ENCODE results near the gene CNIH3.

CNIH3 gene

DNA sequence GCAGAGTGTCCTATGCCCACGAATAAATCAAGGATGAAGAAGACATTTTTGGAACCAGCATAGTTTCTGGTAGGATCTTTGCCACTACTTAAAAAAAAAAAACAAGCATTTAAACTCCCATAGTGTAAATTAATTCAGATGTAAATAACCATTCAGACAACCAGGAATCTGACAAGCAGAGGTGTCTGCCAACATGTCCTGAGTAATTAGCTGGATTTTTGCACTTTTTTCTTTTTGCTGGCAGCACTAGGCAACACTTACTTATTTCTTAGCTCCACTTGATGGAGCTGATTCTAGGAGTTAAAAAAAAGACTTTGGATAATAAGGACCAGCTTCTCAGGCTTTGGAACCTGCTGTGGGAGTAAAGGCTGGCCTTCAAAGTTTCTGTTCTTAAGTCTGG lies 27.6 kb upstream of the CNIH3 start:
- Histone ChIP-seq H3K9ac (no peak overlapping the region), H3K36me3 (ENCODE audit: control insufficient read depth, insufficient read depth, low read length) (no peaks in the 10 kb centered on the region), H3K27me3 (ENCODE audit: control insufficient read depth, insufficient read depth, low read length) (no peaks in the 10 kb centered on the region), H3K4me2 (ENCODE audit: low read length) (no peak overlapping the region), H2AFZ (no peak overlapping the region), H3K4me3 (ENCODE audit: low read depth, low read length) (no peak overlapping the region), H3K4me1 (no peaks in the 10 kb centered on the region), H3K9me3 (ENCODE audit: control insufficient read depth, low read length) (no peaks in the 10 kb centered on the region), H3K79me2 (no peaks in the 10 kb centered on the region), H3K27ac (no peak overlapping the region)
- TF ChIP-seq CTCF (IDR thresholded peaks at IDR 0.05), result no peak

GRCh38 chr1:224589006-224589405 lies 27.1 kb upstream of the CNIH3 start:
- Histone ChIP-seq H3K4me3 (ENCODE audit: low read depth, low read length) (no peak overlapping the region), H3K4me1 (no peaks in the 10 kb centered on the region), H3K9me3 (ENCODE audit: control insufficient read depth, low read length) (no peaks in the 10 kb centered on the region), H3K27me3 (ENCODE audit: control insufficient read depth, insufficient read depth, low read length) (no peaks in the 10 kb centered on the region), H3K36me3 (ENCODE audit: control insufficient read depth, insufficient read depth, low read length) (no peaks in the 10 kb centered on the region), H2AFZ (no peak overlapping the region), H3K9ac (no peak overlapping the region), H3K79me2 (no peaks in the 10 kb centered on the region), H3K4me2 (ENCODE audit: low read length) (no peak overlapping the region), H3K27ac (no peak overlapping the region)
- TF ChIP-seq CTCF (IDR thresholded peaks at IDR 0.05), result no peak

- no peak for TF ChIP-seq CTCF (IDR thresholded peaks at IDR 0.05)
- no peaks in the 10 kb centered on the region for H3K36me3 ChIP-seq (ENCODE audit: control insufficient read depth, insufficient read depth, low read length)
- no peak overlapping the region for H3K4me3 ChIP-seq (ENCODE audit: low read depth, low read length)
- H3K79me2 ChIP-seq, result no peaks in the 10 kb centered on the region
- H3K9ac ChIP-seq, result no peak overlapping the region
- no peaks in the 10 kb centered on the region for H3K4me1 ChIP-seq
- no peaks in the 10 kb centered on the region for H3K27me3 ChIP-seq (ENCODE audit: control insufficient read depth, insufficient read depth, low read length)
- no peak overlapping the region for H3K27ac ChIP-seq
- H3K9me3 ChIP-seq (ENCODE audit: control insufficient read depth, low read length), result no peaks in the 10 kb centered on the region
- H2AFZ ChIP-seq, result no peak overlapping the region
- H3K4me2 ChIP-seq (ENCODE audit: low read length), result no peak overlapping the region
Observed at GRCh38 chr1:224591326-224591725, 24.8 kb upstream of the CNIH3 start.

DNA sequence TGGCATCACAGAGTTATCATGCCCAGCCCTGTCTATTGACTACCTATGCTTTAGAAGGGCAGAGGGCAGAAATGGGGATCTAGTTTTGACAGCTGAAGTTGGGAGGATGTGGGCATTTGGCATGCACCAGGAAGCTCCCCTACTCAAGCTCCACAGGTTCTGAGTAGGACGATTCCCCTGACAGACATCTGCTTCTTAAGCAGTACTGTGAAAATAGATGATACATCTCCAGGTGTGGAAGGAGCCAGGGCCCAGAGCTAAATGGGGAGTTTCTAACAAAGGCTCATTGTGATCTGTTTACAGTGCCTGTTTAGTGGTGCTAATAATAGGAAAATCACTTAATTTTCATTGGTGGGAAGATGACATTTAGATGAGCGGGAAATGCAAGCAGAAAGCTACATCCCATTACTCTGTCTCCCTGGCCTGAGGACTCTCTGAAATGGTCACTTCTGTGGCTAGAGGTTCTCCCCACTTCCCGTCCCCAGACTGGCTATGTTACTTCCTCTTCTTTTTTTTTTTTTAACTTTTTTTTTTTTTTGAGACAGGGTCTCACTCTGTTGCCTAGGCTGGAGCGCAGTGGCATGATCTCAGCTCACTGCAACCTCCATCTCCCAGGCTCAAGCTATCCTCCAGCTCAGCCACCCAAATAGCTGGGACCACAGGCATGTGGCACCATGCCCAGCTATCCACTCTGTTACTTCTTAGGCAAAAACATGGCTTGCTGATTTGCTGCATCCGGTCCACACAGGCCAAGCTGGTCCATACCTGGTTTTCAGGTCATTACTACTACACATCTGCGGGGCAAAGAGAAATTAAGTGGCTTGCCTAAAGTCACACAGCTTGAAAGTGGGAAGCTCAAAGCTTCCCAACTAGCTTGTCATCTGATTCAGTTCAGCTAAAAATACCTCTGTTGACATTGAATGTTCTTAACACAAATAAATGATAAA lies 23.2 kb upstream of the CNIH3 start:
- Histone ChIP-seq H3K27ac (no peak overlapping the region), H3K36me3 (ENCODE audit: control insufficient read depth, insufficient read depth, low read length) (no peaks in the 10 kb centered on the region), H3K4me1 (no peaks in the 10 kb centered on the region), H2AFZ (no peak overlapping the region), H3K27me3 (ENCODE audit: control insufficient read depth, insufficient read depth, low read length) (no peaks in the 10 kb centered on the region), H3K4me2 (ENCODE audit: low read length) (no peak overlapping the region), H3K9me3 (ENCODE audit: control insufficient read depth, low read length) (no peaks in the 10 kb centered on the region), H3K9ac (no peak overlapping the region), H3K79me2 (no peaks in the 10 kb centered on the region), H3K4me3 (ENCODE audit: low read depth, low read length) (no peak overlapping the region)
- no peak for TF ChIP-seq CTCF (IDR thresholded peaks at IDR 0.05)

- Histone ChIP-seq H3K4me3 (ENCODE audit: low read depth, low read length) (no peak overlapping the region), H3K9ac (no peak overlapping the region), H3K4me1 (no peaks in the 10 kb centered on the region), H3K27ac (no peak overlapping the region), H3K79me2 (no peaks in the 10 kb centered on the region), H3K36me3 (ENCODE audit: control insufficient read depth, insufficient read depth, low read length) (no peaks in the 10 kb centered on the region), H3K4me2 (ENCODE audit: low read length) (no peak overlapping the region), H2AFZ (no peak overlapping the region), H3K9me3 (ENCODE audit: control insufficient read depth, low read length) (no peaks in the 10 kb centered on the region), H3K27me3 (ENCODE audit: control insufficient read depth, insufficient read depth, low read length) (no peaks in the 10 kb centered on the region)
- TF ChIP-seq CTCF (IDR thresholded peaks at IDR 0.05), result no peak
Observed at GRCh38 chr1:224594360-224594759, 21.8 kb upstream of the CNIH3 start.

Data from parathyroid adenoma (tissue), 2 donors.